Measurements from ENCODE around the gene EMC6.

The EMC6 gene

DNA sequence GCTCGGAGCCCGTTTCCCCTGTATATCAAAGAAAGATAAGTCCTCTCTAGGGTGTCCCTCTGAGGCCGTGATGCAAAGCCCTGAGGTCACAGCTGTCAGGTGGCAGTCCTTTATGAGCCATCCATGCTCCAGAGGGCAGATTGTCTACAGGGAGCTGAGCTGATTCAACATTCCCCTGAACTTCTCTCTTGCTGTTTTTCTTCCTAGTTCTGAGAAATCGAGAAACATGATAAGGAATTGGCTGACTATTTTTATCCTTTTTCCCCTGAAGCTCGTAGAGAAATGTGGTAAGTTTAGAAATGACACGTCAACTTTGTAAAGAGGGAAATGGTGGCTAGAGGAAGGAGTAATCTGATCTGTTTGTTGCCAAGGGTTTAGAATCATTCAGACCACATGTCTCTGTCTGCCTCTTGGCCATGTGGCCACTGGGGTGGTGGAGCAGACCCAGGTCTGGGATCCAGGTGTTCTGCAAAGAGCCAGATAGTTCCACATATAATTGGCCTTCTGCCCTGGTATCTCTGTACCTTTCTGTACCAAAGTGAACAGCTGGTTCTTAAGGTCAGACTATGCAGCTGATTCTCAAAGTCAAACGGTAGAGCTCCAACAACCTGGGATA is 28.5 kb upstream of the EMC6 start:
- TF ChIP-seq, protein P1, sequence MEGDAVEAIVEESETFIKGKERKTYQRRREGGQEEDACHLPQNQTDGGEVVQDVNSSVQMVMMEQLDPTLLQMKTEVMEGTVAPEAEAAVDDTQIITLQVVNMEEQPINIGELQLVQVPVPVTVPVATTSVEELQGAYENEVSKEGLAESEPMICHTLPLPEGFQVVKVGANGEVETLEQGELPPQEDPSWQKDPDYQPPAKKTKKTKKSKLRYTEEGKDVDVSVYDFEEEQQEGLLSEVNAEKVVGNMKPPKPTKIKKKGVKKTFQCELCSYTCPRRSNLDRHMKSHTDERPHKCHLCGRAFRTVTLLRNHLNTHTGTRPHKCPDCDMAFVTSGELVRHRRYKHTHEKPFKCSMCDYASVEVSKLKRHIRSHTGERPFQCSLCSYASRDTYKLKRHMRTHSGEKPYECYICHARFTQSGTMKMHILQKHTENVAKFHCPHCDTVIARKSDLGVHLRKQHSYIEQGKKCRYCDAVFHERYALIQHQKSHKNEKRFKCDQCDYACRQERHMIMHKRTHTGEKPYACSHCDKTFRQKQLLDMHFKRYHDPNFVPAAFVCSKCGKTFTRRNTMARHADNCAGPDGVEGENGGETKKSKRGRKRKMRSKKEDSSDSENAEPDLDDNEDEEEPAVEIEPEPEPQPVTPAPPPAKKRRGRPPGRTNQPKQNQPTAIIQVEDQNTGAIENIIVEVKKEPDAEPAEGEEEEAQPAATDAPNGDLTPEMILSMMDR (IDR thresholded peaks at IDR 0.05; ENCODE audit: insufficient read depth, low read length, missing control alignments): no peak
- ChIA-PET CTCF (interaction anchor here (0.8 to 5.4 kb wide), 3 partner anchors 8 to 104 kb away, joined by 3 to 40 read pairs (median 3); no protein-coding TSS in a partner anchor), POLR2A (interaction anchor here (1.0 kb wide), 1 partner anchor 28 kb away, joined by 5 read pairs; no protein-coding TSS in a partner anchor)
- H3K4me3 ChIP-seq (ENCODE audit: low read depth, low read length): no peak overlapping the region
- DNase-seq (ENCODE audit: low read depth, low spot score): peak; percentile 44

DNA sequence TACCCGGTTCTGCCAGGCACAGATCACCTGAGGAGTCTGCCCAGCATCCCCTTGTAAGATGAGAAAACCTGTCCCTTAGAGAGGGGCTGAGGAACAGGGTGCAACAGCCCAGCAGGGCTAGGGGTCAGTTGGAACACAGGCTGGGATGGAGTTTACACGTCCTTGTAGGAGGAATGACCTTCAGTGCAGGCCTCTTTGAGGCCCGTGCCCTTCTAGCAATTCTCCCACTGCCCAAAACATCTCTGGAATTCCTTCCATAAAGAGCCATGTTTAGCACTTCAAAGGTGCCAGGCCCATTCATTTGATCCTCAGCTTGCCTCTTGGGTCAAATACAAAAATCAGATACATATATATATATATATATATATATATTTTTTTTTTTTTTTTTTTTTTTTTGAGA is 27.6 kb upstream of the EMC6 start:
- ChIA-PET POLR2A (interaction anchor here (0.6 to 1.0 kb wide), 1 partner anchor 27 kb away, joined by 3 to 5 read pairs; no protein-coding TSS in a partner anchor), CTCF (interaction anchor here (5.4 kb wide), 1 partner anchor 7 kb away, joined by 40 read pairs; no protein-coding TSS in a partner anchor)
- H3K4me3 ChIP-seq (ENCODE audit: low read depth, low read length): no peak overlapping the region
- TF ChIP-seq, protein P1 (IDR thresholded peaks at IDR 0.05; ENCODE audit: insufficient read depth, low read length, missing control alignments): no peak
- DNase-seq (ENCODE audit: low read depth, low spot score): no peak

DNA sequence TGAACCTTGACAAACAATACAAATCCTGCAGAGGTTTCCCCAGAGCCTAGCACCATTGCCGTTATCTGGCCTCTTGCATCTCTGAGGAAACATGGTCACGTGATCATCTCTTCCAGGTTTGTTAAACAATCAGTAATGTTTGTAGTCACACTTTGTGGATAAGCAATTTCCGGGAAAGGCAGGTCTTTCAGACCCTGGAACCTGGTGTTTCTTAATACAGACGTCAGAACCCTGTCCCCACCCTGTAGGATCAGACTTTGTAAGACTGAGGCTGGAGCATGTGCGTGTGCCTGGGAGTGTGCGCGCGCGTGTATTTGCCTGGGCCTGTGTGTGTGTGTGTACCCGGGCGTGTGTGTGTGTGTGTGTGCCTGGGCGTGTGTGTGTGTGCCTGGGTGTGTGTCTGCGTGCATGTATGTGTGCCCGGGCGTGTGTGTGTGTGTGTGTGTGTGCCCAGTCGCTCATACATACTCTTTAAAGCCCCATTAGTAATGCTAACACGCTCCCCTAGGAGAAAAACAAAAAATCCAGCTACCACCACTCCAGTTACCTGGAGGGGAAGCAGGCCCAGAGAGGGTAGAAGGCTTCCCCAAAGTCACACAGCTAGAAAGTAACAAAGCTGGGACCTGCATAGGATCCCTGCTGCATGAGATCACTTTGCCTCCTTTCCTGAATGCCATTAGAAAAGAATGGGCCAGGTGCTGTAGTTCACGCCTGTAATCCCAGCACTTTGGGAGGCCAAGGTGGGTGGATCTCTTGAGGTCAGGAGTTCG is 26.7 kb upstream of the EMC6 start:
- no peak for DNase-seq (ENCODE audit: low read depth, low spot score)
- CTCF ChIA-PET: no interaction called here
- POLR2A ChIA-PET: interaction anchor here (0.6 kb wide), 1 partner anchor 26 kb away, joined by 3 read pairs; no protein-coding TSS in a partner anchor

DNA sequence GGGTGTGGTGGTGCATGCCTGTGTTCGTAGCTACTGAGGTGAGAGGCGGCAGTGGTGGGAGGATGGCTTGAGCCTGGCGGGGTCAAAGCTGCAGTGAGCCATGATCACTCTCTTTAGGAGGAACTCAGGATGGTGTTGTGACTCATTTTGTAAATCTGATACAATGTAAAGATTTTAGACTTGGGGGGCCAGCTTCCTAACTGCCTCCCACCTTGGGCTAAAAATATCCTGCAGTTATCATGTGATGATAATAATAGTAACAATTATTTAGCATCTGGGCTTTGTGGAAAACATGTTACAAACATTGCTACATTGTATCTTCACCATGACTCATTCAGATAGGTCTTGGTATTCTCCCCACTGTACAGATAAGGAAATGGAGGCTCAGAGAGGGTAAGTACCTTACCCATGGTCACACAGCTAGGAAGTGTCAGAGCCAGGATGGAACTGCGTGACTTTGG is 24.7 kb upstream of the EMC6 start:
- POLR2A ChIA-PET: no interaction called here
- no peak for DNase-seq (ENCODE audit: low read depth, low spot score)
- CTCF ChIA-PET: interaction anchor here (1.8 kb wide), 1 partner anchor 11 kb away, joined by 4 read pairs; no protein-coding TSS in a partner anchor
- TF ChIP-seq, protein P1 (IDR thresholded peaks at IDR 0.05; ENCODE audit: insufficient read depth, low read length, missing control alignments): no peak
- no peak overlapping the region for H3K4me3 ChIP-seq (ENCODE audit: low read depth, low read length)

More for the DNA sequence above, 26.7 kb upstream of the EMC6 start:
- TF ChIP-seq, protein P1 (IDR thresholded peaks at IDR 0.05; ENCODE audit: insufficient read depth, low read length, missing control alignments): no peak
- no peak overlapping the region for H3K4me3 ChIP-seq (ENCODE audit: low read depth, low read length)

DNA sequence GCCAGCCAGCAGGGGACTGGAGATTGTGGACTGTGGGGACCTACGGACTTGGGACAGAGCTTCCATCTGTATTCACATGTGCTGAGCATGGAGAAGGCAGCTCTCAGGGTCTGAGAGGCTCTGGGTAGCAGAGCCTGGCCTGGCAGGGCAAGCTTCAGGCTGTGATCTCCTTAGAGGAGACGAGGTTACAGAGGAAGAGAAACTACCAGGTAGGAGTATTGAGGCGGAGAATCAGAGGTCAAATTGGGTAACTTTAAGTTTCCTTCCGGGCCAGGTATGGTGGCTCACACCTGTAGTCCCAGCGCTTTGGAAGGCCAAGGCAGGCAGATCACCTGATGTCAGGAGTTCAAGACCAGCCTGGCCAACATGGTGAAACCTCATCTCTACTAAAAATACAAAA is 23.3 kb upstream of the EMC6 start:
- TF ChIP-seq, protein P1 (IDR thresholded peaks at IDR 0.05; ENCODE audit: insufficient read depth, low read length, missing control alignments): no peak
- POLR2A ChIA-PET: no interaction called here
- DNase-seq (ENCODE audit: low read depth, low spot score): no peak
- no peak overlapping the region for H3K4me3 ChIP-seq (ENCODE audit: low read depth, low read length)
- CTCF ChIA-PET: interaction anchor here (0.9 to 1.8 kb wide), 3 partner anchors 9 to 597 kb away, joined by 3 to 4 read pairs (median 3); no protein-coding TSS in a partner anchor

DNA sequence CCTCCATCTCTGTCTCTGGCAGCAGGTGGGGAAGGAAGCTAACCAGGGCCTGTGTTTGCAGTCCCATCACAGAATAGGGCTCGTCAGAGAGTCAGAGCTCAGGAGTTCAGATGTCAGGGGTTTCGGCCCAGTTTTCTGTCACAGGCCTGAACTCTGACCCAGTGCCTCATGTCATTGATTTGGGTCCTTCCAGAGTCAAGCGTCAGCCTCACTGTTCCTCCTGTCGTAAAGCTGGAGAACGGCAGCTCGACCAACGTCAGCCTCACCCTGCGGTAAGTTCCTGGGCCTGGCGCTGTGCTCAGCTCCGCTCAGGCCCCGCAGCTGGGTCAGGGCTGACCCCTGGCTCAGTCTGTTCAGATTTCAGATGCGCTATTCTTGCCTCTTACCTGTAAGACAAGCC is 21.4 kb upstream of the EMC6 start:
- TF ChIP-seq, protein P1 (IDR thresholded peaks at IDR 0.05; ENCODE audit: insufficient read depth, low read length, missing control alignments): no peak
- no peak for DNase-seq (ENCODE audit: low read depth, low spot score)
- H3K4me3 ChIP-seq (ENCODE audit: low read depth, low read length): no peak overlapping the region
- CTCF ChIA-PET: interaction anchor here (0.9 to 5.1 kb wide), 10 partner anchors 9 to 1265 kb away, joined by 3 to 40 read pairs (median 4); partner anchors contain the start of genes CTNS and SHPK
- POLR2A ChIA-PET: interaction anchor here (0.7 kb wide), 1 partner anchor 11 kb away, joined by 3 read pairs; the partner anchor contains the start of genes CTNS and SHPK

All from AG04449 (cell line).